Left lobe of liver (tissue), 2 donors: Measurements from ENCODE around the gene ETFDH. TPM values are rescaled to one million over a fixed set of nuclear protein-coding genes. Genes with fewer than 3 reads are reported as not detected.
"Not testable (repeated sequence)": the region's sequence is repeated elsewhere in the genome, so short reads cannot be mapped to it uniquely, and the experiment has no call there.

Experiments
- ATAC-seq: fragments of 200-7000 bp; cut with Tn5 transposase; one replicate; pipeline ENCODE4 v1.9.1; 2020; ENCODE audit warnings: mild to moderate bottlenecking, moderate library complexity
- DNase-seq: peaks from one replicate; pipeline ENCODE4 v3.0.0-alpha.2; 2020; ENCODE audit warnings: low spot score
- total RNA-seq: library from RNA; stranded (reverse); gene quantifications from one replicate; pipeline ENCODE4 v1.2.1, GENCODE V29; 2021
- donor health status: DM: no; HTN: no; CAD: no; lungs with moderate emphysema.
- donor health status: DM: no; HTN: yes; CAD: no.

Gene ETFDH
- total RNA-seq, 1 donor from 2014 or later, result 134 TPM

GRCh38 chr4:158676076-158676475, 4.0 kb downstream of the ETFDH start:
- no peak for ATAC-seq

GRCh38 chr4:158678767-158679166, 6.7 kb downstream of the ETFDH start:
- DNase-seq, result no peak
- ATAC-seq, result no peak

More at GRCh38 chr4:158676076-158676475, 4.0 kb downstream of the ETFDH start:
- no peak for DNase-seq

DNA sequence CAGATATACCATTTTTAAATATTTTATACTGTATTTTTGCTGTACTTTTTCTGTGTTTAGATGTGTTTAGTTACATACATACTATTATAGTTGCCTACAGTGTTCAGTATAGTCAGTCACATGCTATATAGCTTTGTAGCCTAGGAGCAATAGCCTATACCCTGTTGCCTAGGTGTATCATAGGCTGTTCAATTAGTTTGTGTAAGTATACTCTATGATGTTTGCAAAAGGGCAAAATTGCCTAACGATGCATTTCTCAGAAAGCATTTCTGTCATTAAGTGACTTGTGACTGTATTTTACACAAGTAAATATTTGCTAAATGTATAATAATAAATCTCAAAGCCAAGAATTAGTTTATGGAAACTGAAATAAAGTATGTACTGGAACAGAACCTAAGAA, 9.5 kb downstream of the ETFDH start:
- DNase-seq (no peak), ATAC-seq (no peak)

DNA sequence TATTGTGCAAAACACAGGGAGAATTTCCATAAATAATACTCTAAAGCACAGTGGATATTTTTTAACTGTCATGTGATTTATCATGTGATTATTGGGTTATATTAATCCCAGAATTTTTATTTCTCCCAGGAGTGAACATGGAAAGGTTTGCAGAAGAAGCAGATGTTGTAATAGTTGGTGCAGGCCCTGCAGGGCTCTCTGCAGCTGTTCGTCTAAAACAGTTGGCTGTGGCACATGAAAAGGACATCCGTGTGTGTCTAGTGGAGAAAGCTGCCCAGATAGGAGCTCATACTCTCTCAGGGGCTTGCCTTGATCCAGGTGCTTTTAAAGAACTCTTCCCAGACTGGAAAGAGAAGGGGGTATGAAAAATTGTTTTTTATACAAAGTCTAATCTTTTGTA, 10.0 kb downstream of the ETFDH start:
- ATAC-seq, result peak; percentile 36
- DNase-seq, result no peak

- ATAC-seq (no peak), DNase-seq (no peak)
Observed at GRCh38 chr4:158688813-158689212, 16.7 kb downstream of the ETFDH start.

GRCh38 chr4:158704274-158704673, 32.2 kb downstream of the ETFDH start:
- ATAC-seq (no peak), DNase-seq (no peak)

- no peak for DNase-seq
- peak; percentile 57 for ATAC-seq
Observed at GRCh38 chr4:158710814-158711213, 38.7 kb downstream of the ETFDH start.

- ATAC-seq, DNase-seq: not testable (repeated sequence)
Observed at GRCh38 chr4:158712622-158713021, 40.5 kb downstream of the ETFDH start.

GRCh38 chr4:158714937-158715336, 42.8 kb downstream of the ETFDH start:
- DNase-seq (no peak), ATAC-seq (no peak)

- DNase-seq (no peak), ATAC-seq (no peak)
Observed at GRCh38 chr4:158715802-158716201, 43.7 kb downstream of the ETFDH start.

DNA sequence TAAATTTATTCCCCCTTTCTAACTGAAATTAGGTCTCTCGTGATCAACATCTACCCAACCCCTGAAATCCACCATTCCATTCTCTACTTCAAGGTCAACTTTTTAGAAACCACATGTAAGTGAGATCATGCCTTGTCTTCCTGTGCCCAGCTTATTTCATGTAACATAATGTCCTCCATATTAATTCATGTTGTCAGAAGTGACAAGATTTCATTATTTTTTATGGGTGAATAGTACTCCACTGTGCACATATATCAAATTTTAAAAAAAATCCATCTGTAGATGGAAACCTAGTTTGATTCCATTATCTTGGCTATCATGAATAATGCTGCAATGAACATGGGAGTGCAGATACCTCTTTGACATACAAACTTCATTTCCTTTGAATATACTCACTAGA, 49.6 kb downstream of the ETFDH start:
- DNase-seq, result no peak
- ATAC-seq, result no peak

DNA sequence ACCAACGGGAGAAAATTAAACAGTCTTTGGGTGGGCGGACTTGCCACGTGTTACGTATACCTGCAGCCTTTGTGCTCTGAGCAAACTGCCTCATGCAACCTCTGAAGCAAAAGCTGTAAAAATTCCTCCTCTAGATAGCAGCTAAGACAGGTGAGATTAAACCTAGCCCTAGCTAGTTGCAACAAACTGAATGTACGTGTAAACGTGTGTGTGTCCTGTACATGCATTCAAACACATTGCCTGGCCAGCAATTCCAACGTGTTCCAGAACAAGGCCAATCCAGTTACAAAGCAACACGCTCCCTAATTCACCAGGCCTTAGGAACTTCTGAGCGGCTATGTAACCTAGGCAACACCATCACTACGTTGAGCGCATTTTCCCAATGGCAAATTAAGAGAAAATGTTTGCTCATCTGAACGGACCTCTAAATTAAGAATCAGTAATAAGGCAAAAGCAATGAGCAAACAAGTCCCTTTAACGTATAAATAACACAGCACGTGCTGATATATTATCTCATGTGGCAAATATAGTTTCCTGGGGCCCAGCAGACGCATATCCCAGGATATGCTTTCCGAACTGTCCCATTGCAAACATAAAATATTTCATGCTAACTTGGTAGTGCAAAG, 50.3 kb downstream of the ETFDH start:
- no peak for DNase-seq
- ATAC-seq, result peak; percentile 66

GRCh38 chr4:158722917-158723793, 51.1 kb downstream of the ETFDH start, which contains the start of gene PPID:
Gene PPID (minus strand): TSS chr4:158723396. CDS start chr4:158723288, 108 bp downstream.
- peak; percentile 90 for DNase-seq
- ATAC-seq, result peak; percentile 97

- ATAC-seq (no peak), DNase-seq (no peak)
Observed at GRCh38 chr4:158724637-158725036, 52.5 kb downstream of the ETFDH start.

GRCh38 chr4:158726633-158727032, 54.5 kb downstream of the ETFDH start:
- DNase-seq (no peak), ATAC-seq (no peak)

DNA sequence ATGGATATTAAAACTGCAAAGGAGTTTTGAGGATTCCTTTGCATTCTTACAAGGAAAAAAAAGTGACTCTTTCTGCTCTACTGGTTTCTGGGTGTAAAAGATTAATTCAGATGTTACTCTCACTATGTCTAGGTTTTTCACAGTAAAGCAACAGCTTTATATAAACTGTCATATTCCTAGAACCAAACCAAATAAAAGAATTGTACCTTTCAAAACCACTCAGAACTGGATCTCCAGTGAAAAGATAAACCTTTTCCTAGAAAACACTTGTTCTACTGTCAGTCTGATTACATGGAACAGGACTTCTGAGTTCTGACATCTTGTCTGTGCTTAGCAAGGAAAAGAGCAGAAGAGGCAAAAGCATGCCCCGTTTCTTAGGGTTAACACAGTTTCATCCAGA, 56.1 kb downstream of the ETFDH start:
- DNase-seq (no peak), ATAC-seq (no peak)

DNA sequence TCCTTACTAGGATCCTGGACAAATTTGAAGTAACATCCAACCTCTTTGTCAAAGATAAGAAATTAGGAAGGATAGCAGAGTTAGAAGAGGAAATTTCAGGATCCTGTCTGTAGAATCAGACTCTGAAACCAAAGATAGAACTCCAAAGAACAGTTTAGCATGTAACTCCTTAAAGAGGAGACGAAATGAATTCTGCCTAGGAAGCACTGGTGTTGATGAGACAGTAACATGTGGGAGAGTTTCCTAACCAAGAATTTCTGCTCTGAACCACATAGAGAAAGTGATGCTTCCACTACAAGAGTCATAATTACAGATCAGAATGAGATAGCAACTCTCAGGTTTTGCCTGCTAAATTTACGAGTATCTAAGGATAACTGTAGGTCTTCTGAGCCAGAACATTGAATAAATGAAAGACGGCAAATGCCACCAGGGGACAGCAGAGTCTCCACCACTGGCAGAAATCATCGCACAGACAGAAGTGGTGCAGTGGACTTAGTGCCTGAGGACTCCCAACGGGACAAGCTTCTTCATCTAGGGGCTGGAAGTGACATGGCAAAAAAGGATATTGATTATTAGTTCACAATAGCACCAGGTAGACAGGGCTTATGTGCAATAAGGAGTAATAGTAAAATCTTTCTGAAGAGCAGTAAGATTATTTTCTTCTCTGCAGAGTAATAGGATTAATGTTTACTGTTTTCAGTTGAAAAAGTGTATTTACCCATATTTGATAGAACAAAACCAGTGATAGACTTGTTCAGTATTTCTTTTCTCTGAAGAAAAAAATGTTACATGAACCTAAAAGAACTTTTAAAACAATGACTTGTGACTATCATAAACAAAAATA, 57.8 kb downstream of the ETFDH start:
- ATAC-seq (peak; percentile 100), DNase-seq (peak; percentile 71)

DNA sequence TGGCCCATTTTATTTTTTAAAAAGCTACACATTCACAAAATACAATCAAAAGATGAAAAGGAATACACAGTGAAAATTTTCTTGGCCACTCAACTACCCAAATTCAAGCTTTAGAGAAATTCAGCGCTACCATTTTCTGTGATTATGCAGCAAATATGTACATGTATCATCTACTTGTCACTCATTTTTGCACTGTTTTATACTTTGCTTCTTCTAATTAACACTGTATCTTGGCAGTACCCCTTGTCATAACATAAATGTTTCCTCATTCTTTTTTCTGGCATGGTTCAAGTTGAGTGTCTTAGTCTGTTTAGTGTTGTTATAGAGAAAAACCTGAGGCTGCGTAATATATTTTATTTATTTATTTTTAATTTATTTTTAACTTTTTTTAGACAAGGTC, 66.8 kb downstream of the ETFDH start:
- DNase-seq (no peak), ATAC-seq (no peak)

- DNase-seq, result no peak
- no peak for ATAC-seq
Observed at GRCh38 chr4:158739600-158739999, 67.5 kb downstream of the ETFDH start.

DNA sequence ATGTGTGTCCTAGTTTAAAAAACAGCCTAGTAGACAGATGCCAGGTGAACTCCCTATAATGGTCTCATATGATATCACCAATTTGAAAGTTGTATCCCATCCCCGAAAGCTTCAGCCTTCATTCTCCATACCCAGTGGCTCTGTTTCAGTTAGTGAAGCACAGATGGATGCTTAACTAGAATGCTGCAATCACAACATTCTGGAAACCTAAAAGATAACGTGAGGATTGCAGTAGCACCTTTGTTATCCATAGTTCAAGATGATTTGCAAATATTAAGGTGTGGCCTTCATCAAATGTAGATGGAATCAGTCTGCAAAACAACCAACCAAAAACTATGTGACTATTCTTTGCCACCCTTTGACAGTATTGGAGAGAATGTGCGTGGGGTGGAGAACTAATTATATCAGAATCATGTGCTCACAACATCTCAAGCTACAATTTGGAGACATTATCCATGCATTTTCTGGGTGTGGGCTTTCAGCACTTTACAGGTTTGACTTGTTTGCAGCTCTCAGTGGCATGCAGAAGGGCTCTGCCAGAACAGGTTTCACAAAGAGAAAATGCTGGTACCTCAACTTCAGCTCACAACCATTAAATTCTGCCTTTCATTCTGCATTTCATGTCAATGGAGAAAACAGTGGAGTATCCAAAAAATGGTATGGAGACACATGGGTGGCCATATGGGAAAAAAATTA, 69.4 kb downstream of the ETFDH start:
- ATAC-seq, result no peak

DNA sequence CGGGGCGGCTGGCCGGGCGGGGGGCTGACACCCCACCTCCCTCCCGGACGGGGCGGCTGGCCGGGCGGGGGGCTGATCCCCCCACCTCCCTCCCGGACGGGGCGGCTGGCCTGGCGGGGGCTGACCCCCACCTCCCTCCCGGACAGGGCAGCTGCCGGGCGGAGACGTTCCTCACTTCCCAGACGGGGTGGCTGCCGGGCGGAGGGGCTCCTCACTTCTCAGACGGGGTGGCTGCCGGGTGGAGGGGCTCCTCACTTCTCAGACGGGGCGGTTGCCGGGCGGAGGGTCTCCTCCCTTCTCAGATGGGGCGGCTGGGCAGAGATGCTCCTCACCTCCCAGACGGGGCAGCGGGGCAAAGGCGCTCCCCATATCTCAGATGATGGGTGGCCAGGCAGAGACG, 74.4 kb downstream of the ETFDH start:
- ATAC-seq, DNase-seq: not testable (repeated sequence)

More for the DNA sequence above, 69.4 kb downstream of the ETFDH start:
- DNase-seq, result no peak
